Measurements from ENCODE around the gene SYF2. TPM values are rescaled to one million over a fixed set of nuclear protein-coding genes. Genes with fewer than 3 reads are reported as not detected.

The SYF2 gene
- total and polyA plus RNA-seq, 2 of the 4 experiments (the other 2 are of a cell fraction): 8.6 to 19.5 TPM

GRCh38 chr1:25217598-25218232 is 14.6 kb downstream of the SYF2 start:
- Histone ChIP-seq H2AK5ac (ENCODE audit: low read depth, low read length) (no peak overlapping the region), H2BK120ac (ENCODE audit: low read depth, low read length) (no peak overlapping the region), H2BK5ac (ENCODE audit: low read depth, low read length, poor library complexity, severe bottlenecking) (no peak overlapping the region), H3K9ac (ENCODE audit: low read depth, low read length) (no peak overlapping the region), H4K5ac (ENCODE audit: low read depth, low read length) (no peak overlapping the region), H2BK15ac (ENCODE audit: low read depth, low read length) (no peak overlapping the region), H3K4me3 (ENCODE audit: insufficient read depth, low read depth, low read length) (no peak overlapping the region), H2AK9ac (replicated peaks; ENCODE audit: low read depth, low read length, poor library complexity) (no peak overlapping the region), H4K91ac (ENCODE audit: insufficient read depth, low read depth, low read length) (no peak overlapping the region), H3K18ac (ENCODE audit: low read depth, low read length) (no peak overlapping the region), H2BK20ac (ENCODE audit: low read depth, low read length) (no peak overlapping the region), H3K4me1 (ENCODE audit: control insufficient read depth, insufficient read depth, low read length) (no peaks in the 10 kb centered on the region), H3K36me3 (ENCODE audit: control insufficient read depth, insufficient read depth, low read length) (peaks cover 13% of the 10 kb centered on the region), H4K20me1 (ENCODE audit: insufficient read depth, low read length) (no peaks in the 10 kb centered on the region), H3K4ac (ENCODE audit: low read depth, low read length) (no peak overlapping the region), H3K23ac (ENCODE audit: low read depth, low read length) (no peak overlapping the region), H2AFZ (replicated peaks; ENCODE audit: low read length, poor library complexity) (no peak overlapping the region), H3K9me1 (ENCODE audit: insufficient read depth, low read length) (no peaks in the 10 kb centered on the region), H3K9me3 (ENCODE audit: control insufficient read depth, insufficient read depth, low read length) (no peaks in the 10 kb centered on the region), H3K27me3 (ENCODE audit: control insufficient read depth, insufficient read depth, low read length) (peaks cover 2% of the 10 kb centered on the region; the same call in 1 of the 2 replicates), H3K79me1 (ENCODE audit: low read depth in 1 of 2, low read length in 2 of 2) (no peaks in the 10 kb centered on the region), H3K14ac (replicated peaks; ENCODE audit: low read depth, low read length) (no peak overlapping the region), H4K8ac (ENCODE audit: low read depth in 2 of 2, low read length in 2 of 2) (no peak overlapping the region), H3K4me2 (ENCODE audit: low read depth, low read length) (no peak overlapping the region), H3K27ac (ENCODE audit: insufficient read depth, low read length) (no peak overlapping the region), H3K56ac (ENCODE audit: extremely low read depth, insufficient read depth, low read length) (no peak overlapping the region)
- no peak for DNase-seq
- POLR2A ChIA-PET (ENCODE audit: unreplicated experiment): no interaction called here
- intact Hi-C loops (cut with micrococcal nuclease) (no loop called here), dilution Hi-C loops (cut with HindIII; ENCODE audit: low sequenced_read_pairs, unreplicated experiment) (loop anchor here (25.0 kb wide), 1 partner anchor 555 kb away; no protein-coding TSS in a partner anchor), in situ Hi-C loops (cut with MboI; ENCODE audit: low sequenced_read_pairs) (no loop called here)
- BruUV-seq (replicated peaks): no TSS peak
- WGBS, 2 experiments (ENCODE audit: extremely low coverage in 2 of 2, insufficient read length in 1 of 2): 80% methylated on average over 4 of the region's 8 CpGs; no CpG with 5 or more reads in 1 of the 2 experiments
- no peak for ATAC-seq (ENCODE audit: low read depth)
- CTCF ChIA-PET: no interaction called here
- TF ChIP-seq ELK1 (IDR thresholded peaks at IDR 0.05; ENCODE audit: borderline replicate concordance, low read depth, low read length) (no peak), MAFK (IDR thresholded peaks at IDR 0.05; ENCODE audit: low read depth, low read length) (no peak), RCOR1 (IDR thresholded peaks at IDR 0.05; ENCODE audit: insufficient replicate concordance, low read length) (no peak), RFX5 (IDR thresholded peaks at IDR 0.05; ENCODE audit: low read depth, low read length) (no peak), CHD1 (IDR thresholded peaks at IDR 0.05; ENCODE audit: low read depth, low read length) (no peak), MAZ (IDR thresholded peaks at IDR 0.05; ENCODE audit: borderline replicate concordance, low read depth, low read length) (no peak), MXI1 (IDR thresholded peaks at IDR 0.05; ENCODE audit: borderline replicate concordance, low read depth, low read length) (no peak)
- TF ChIP-seq, protein P1, sequence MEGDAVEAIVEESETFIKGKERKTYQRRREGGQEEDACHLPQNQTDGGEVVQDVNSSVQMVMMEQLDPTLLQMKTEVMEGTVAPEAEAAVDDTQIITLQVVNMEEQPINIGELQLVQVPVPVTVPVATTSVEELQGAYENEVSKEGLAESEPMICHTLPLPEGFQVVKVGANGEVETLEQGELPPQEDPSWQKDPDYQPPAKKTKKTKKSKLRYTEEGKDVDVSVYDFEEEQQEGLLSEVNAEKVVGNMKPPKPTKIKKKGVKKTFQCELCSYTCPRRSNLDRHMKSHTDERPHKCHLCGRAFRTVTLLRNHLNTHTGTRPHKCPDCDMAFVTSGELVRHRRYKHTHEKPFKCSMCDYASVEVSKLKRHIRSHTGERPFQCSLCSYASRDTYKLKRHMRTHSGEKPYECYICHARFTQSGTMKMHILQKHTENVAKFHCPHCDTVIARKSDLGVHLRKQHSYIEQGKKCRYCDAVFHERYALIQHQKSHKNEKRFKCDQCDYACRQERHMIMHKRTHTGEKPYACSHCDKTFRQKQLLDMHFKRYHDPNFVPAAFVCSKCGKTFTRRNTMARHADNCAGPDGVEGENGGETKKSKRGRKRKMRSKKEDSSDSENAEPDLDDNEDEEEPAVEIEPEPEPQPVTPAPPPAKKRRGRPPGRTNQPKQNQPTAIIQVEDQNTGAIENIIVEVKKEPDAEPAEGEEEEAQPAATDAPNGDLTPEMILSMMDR (conservative IDR thresholded peaks at IDR 0.05; ENCODE audit: low read depth, low read length): no peak
